Measurements from ENCODE around the gene OLFML2A. TPM values are rescaled to one million over a fixed set of nuclear protein-coding genes. Genes with fewer than 3 reads are reported as not detected.
"Not testable (repeated sequence)": the region's sequence is repeated elsewhere in the genome, so short reads cannot be mapped to it uniquely, and the experiment has no call there.

Gene OLFML2A
- polyA plus RNA-seq, 3 donors from 2014 or later = not detected

DNA sequence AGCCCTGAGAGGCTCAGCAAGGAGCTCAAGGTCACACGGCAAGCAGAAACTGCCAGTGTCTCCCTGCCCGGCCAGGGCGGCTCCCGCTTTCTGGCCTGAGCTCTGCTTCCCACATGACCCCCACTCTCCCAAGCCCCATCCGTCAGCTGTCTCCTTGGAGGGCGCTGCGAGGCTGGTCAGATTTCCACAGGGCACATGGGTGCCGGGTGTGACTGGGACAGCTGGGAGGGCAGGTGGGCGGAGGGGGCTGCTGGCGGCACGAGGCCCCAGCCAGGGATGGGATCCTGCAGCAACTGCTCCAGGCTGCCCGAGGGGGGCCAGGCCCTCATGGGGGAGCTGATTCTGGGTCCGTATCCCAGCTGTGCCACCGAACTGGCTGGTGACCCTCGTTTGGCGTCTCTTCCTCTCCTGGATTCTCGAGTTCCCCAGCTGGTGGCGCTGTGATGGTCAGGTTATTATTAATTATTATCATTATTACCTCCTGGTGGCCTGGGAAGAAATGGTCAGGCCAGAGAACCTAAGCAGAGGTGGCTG, 63.4 kb downstream of the OLFML2A start:
- Mint-ChIP-seq H3K9me3 (peaks cover 0 to 2% (median 0%) of the 10 kb centered on the region in 6 donors), H3K27me3 (ENCODE audit: low read depth in 3 of 3) (peaks cover 3 to 7% (median 5%) of the 10 kb centered on the region in 3 donors), H3K4me3 (no peak overlapping the region), H3K4me1 (no peaks in the 10 kb centered on the region), H3K36me3 (no peaks in the 10 kb centered on the region), H3K27ac (no peak overlapping the region)
- no peak for DNase-seq

DNA sequence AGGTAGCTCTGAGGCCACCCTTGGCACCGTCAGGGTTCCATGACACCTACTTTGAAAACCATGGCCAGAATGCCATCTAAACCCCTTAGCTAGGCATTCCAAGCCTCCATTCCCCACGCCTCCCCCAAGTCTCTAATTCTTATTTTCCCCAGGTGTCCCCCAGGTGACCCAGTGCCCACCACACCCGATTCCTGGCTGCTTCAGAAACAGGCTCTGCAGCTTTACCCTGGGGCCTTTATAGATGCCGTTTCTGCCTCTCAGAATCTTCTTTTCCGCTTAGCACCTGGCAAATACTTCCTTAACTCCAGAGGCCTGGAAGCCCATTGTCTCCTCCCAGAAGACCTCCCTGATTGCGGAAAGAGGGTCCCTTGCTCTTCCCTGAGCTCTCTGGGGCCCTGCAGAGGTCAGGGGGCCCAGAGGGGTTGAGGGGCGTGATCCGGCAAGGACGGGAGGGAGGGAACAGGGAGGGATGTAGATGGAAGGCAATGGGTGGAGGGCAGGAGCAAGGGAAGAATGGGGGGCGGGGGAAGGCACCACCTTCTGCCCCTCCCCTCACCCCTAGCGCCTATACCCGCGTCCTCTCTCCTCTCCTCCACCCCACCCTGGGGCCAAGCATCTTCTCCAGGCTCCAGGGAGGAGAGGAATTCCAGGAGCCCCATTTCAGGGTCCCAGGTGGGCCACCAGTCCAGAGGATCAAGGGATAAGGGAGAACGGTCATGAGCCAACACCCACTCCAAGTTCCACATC, 64.3 kb downstream of the OLFML2A start:
- H3K27ac Mint-ChIP-seq = no peak overlapping the region

DNA sequence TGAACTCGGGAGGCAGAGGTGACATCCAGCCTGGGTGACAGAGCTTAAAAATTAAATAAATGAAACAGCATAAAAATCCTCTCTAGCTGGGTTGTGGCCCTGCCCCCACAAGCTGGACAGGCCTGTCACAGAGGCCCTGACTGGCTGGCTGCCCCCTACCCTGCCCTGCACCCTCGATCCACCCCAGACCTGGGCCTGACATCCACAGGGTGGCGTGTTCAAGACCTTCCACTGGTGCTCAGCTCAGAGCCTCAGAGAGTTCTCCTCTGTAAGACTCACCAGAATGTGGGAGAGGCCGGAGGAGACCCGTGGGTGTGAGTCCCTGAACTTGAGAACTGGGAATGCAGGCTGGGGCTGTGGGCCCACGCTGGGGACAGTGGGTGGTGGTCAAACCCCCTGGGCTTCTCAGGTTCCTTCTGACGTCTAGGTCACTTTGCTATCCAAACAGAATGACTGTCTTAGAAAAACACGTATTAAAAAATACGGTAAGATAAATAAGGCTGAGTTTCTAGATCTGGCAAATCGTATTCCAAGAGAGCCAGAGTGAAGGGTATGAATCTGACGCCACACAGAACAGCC, 66.6 kb downstream of the OLFML2A start:
- peaks cover 0 to 6% (median 0%) of the 10 kb centered on the region in 3 donors for H3K27me3 Mint-ChIP-seq (ENCODE audit: low read depth in 3 of 3)
- no peaks in the 10 kb centered on the region for H3K4me1 Mint-ChIP-seq
- no peak for DNase-seq
- H3K36me3 Mint-ChIP-seq = no peaks in the 10 kb centered on the region
- no peaks in the 10 kb centered on the region for H3K9me3 Mint-ChIP-seq
- H3K27ac Mint-ChIP-seq = no peak overlapping the region
- H3K4me3 Mint-ChIP-seq = no peak overlapping the region

More for the DNA sequence above, 64.3 kb downstream of the OLFML2A start:
- H3K4me1 Mint-ChIP-seq = no peaks in the 10 kb centered on the region
- no peaks in the 10 kb centered on the region for H3K9me3 Mint-ChIP-seq
- DNase-seq = no peak
- no peak overlapping the region for H3K4me3 Mint-ChIP-seq
- H3K27me3 Mint-ChIP-seq (ENCODE audit: low read depth in 3 of 3) = peaks cover 2 to 7% (median 5%) of the 10 kb centered on the region in 3 donors
- no peaks in the 10 kb centered on the region for H3K36me3 Mint-ChIP-seq

DNA sequence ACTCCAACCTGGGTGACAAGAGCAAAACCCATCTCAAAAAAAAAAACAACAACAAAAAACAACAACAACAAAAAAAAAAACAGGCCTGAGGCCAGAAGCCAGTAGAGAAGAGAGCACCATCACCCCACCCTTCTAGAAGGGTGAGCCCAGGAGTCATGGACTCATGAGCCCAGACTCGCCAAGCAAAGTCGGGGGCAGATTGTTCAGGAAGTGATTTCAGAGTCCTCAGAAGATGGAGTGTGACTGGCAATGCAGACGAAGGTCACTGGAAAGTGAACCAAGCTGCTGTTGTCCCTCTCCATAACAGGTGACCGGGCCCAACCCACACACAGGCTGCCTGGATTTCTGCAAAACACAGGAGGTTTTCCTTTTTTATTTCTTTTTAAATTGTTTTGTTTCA, 67.4 kb downstream of the OLFML2A start:
- Mint-ChIP-seq H3K4me1 (no peaks in the 10 kb centered on the region), H3K27me3 (ENCODE audit: low read depth in 3 of 3) (peaks cover 0 to 6% (median 2%) of the 10 kb centered on the region in 3 donors), H3K9me3 (no peaks in the 10 kb centered on the region), H3K27ac (no peak overlapping the region), H3K4me3 (no peak overlapping the region), H3K36me3 (no peaks in the 10 kb centered on the region)
- DNase-seq = no peak

DNA sequence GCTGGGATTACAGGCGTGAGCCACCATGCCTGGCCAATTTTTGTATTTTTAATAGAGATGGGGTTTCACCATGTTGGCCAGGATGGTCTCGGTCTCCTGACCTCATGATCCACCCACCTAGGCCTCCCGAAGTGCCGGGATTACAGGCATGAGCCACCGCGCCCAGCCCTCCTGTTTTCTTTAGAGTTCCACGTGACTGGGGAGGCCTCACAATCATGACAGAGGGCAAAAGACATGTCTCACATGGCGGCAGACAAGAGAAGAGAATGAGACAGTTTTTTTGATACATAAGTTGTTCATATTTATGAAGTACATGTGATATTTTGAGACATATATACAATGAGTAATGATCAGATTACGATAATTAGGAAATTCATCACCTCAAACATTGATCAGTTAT, 69.5 kb downstream of the OLFML2A start:
- H3K27ac Mint-ChIP-seq; H3K36me3 Mint-ChIP-seq; H3K4me1 Mint-ChIP-seq; DNase-seq; H3K27me3 Mint-ChIP-seq (ENCODE audit: low read depth in 3 of 3); H3K9me3 Mint-ChIP-seq; H3K4me3 Mint-ChIP-seq: not testable (repeated sequence)

DNA sequence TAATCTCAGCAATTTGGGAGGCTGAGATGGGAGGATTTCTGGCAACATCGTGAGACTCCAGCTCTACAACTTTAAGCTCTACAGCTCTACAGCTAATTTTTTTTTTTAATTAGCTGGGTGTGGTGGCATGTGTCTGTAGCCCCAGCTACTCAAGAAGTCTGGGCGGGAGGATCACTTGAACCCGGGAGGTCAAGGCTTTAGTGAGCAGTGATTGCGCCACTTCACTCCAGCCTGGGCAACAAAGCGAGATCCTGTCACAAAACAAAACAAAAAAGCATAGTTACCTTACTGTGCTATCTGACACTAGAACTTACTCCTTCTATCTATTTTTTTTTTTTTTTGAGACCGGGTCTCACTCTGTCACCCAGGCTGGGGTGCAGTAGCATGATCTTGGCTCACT, 70.0 kb downstream of the OLFML2A start:
- Mint-ChIP-seq H3K27me3 (ENCODE audit: low read depth in 3 of 3) (peaks cover 0 to 3% (median 3%) of the 10 kb centered on the region in 3 donors), H3K4me3 (no peak overlapping the region), H3K4me1 (peaks cover 6 to 7% of the 10 kb centered on the region in 2 donors), H3K36me3 (no peaks in the 10 kb centered on the region), H3K9me3 (no peaks in the 10 kb centered on the region), H3K27ac (no peak overlapping the region)
- no peak for DNase-seq

DNA sequence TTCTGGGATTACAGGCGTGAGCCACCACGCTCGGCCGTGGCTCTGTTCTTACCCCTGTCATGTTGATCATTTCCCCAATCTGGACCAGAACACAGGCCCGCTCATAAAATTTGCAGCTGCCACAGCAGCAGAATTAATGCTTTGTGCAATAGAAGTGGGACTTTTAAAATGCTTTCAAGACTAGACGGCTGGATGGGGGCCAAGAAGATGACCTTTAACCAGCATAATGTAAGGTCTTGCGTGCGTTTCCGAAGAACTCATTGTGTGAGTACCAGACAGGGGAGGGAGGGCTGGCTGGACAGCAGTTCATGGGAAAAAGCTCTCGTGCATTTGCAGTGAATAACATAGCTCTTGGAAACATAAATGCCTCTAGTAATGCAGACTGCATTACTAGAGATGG, 72.9 kb downstream of the OLFML2A start:
- no peaks in the 10 kb centered on the region for H3K36me3 Mint-ChIP-seq
- peaks cover 15 to 16% of the 10 kb centered on the region in 2 donors for H3K4me1 Mint-ChIP-seq
- peaks cover 4 to 11% (median 7%) of the 10 kb centered on the region in 3 donors for H3K27me3 Mint-ChIP-seq (ENCODE audit: low read depth in 3 of 3)
- H3K27ac Mint-ChIP-seq = no peak overlapping the region
- no peak overlapping the region for H3K4me3 Mint-ChIP-seq
- DNase-seq = no peak
- no peaks in the 10 kb centered on the region for H3K9me3 Mint-ChIP-seq

DNA sequence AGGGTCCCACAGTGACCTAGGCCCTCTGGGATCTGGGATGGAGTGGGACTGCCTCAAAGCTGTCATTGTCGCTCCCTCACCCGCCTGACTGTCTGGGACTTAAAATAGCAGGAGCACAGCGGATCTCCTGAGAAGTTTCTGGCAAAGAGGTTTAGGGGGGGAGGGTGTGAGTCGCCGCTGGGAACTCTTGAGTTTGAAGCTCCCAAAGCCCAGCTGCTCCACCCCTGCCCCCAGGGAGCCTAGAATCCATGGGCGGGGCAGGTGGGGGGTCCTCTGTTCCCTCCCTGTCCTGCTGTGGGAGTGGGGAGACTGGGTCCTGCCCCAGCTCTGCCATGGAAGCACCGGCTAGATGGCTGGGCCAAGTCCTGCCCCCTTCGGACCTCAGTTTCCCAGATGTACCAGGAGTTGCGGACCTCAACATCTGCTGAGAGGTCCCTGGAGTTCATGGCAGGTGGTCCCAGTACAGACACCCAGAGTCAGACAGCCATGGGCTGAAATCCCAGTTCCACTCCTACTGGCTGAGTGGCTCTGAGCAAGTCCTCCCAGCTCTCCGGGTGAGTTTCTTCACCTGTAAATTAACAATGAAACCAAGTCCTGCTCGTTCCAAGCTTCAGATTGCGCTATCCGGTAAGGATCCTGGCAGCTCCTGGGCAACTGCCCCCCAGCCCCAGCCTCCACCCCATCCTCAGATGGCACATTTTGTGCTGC, 75.3 kb downstream of the OLFML2A start:
- H3K4me1 Mint-ChIP-seq = peaks cover 15 to 16% of the 10 kb centered on the region in 2 donors
- no peak for DNase-seq
- peak overlapping the region; percentile 69 to 81 (median 72) for H3K4me3 Mint-ChIP-seq
- H3K27ac Mint-ChIP-seq = peak overlapping the region; percentile 69 to 90 (median 83)
- H3K9me3 Mint-ChIP-seq = no peaks in the 10 kb centered on the region
- peaks cover 4 to 11% (median 7%) of the 10 kb centered on the region in 3 donors for H3K27me3 Mint-ChIP-seq (ENCODE audit: low read depth in 3 of 3)
- H3K36me3 Mint-ChIP-seq = no peaks in the 10 kb centered on the region

DNA sequence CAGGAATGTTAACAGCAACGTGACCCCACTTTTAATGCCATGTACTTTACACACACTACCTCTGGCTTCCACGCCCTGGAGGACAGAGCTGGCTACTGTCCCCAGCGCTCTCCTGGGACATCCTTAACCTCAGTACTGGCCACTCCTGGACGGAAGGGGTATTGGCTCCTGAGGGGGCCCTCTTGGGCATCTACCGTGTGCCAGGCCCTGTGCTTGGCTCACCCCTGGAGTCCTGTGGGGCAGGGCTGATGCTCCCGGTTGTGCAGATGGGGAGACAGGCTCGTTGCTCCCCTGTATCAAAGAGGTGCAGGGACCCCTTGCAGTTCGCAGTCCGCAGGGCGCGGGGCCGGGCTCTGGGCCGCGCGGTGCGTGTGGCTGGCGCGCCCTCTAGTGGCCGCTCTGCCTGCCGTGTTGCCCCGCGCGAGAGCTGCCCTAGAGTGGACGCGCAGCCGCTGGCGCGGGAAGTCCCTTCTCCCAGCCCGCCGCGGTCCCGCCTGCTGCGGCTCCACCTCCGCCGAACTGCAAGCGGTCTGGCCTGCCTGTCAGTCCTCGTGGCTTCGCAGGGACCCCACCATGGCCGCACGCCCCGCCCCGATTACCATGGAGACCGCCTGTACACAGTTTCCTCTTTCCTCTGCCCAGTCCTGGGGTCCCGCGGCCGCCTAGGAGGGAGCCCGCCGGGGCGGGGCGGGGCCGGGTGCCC, 76.0 kb downstream of the OLFML2A start, which contains the start of gene WDR38:
Gene WDR38 (plus strand): TSS at position 632 of the 703 bp plus-strand sequence. CDS start 72 bp downstream, outside the sequence.
- peak; percentile 88 to 93 (median 90) for DNase-seq
- Mint-ChIP-seq H3K36me3 (peaks cover 0 to 4% (median 0%) of the 10 kb centered on the region in 3 donors), H3K4me3 (peak within 1 kb of the TSS; percentile 69 to 81 (median 72)), H3K27ac (peak within 1 kb of the TSS; percentile 69 to 90 (median 84)), H3K9me3 (no peaks in the 10 kb centered on the region), H3K4me1 (peaks cover 15 to 16% of the 10 kb centered on the region in 2 donors), H3K27me3 (ENCODE audit: low read depth in 3 of 3) (peaks cover 4 to 11% (median 7%) of the 10 kb centered on the region in 3 donors)

DNA sequence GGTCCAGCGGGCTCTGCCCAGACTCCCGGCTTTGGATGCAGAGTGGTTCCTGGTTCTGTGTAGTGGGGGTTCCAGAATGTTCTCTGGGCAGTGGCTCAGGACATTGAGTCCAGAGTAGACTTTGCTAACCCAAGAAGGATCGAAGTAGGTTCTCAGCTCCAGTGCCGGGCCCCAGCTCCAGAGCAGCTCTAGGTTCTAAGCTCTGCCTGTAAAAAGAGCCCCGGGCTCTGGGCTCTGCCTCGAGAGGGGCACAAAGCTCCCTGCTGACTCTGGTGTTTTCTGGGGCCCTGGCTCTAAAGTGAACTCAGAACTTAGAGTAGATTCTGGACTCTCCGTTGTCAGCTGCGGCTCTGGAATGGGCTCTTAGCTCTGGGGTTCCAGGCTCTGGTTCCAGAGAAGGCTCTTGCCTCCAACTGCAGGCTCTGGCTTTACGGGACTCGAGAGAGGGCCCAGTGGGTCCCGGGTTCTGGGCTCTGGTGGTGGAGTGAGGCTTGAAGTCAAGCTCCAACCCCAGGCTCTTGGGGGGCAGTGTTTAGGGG, 76.7 kb downstream of the OLFML2A start:
- H3K27ac Mint-ChIP-seq = peak overlapping the region; percentile 69 to 90 (median 84)
- no peak for DNase-seq
- no peaks in the 10 kb centered on the region for H3K9me3 Mint-ChIP-seq
- H3K4me1 Mint-ChIP-seq = peaks cover 16 to 19% of the 10 kb centered on the region in 2 donors
- peaks cover 0 to 4% (median 0%) of the 10 kb centered on the region in 3 donors for H3K36me3 Mint-ChIP-seq
- peak overlapping the region in 1 of 5 donors; percentile 12 for H3K4me3 Mint-ChIP-seq
- peaks cover 4 to 8% (median 7%) of the 10 kb centered on the region in 3 donors for H3K27me3 Mint-ChIP-seq (ENCODE audit: low read depth in 3 of 3)

DNA sequence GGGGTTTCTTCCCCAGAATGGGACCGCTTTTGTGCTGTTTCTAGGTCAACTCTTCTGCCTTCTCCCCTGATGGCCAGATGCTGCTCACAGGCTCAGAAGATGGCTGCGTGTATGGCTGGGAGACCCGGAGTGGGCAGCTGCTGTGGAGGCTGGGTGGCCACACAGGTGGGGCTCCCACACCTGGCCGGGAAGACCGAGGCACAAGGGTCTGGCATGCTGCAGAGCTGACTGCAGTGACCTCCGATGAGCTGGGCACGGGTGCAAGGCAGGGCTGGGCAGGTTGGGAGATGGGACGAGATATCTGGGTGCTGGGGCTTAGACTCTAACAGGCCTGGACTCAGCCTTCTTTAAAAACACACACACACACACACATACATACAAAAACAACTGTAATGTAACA, 77.2 kb downstream of the OLFML2A start:
- peak overlapping the region; percentile 69 to 90 (median 84) for H3K27ac Mint-ChIP-seq
- no peak for DNase-seq
- H3K4me1 Mint-ChIP-seq = peaks cover 21 to 23% of the 10 kb centered on the region in 2 donors
- no peaks in the 10 kb centered on the region for H3K9me3 Mint-ChIP-seq
- H3K4me3 Mint-ChIP-seq = peak overlapping the region in 2 of 5 donors; percentile 15 to 16
- H3K36me3 Mint-ChIP-seq = peaks cover 0 to 4% (median 0%) of the 10 kb centered on the region in 3 donors
- H3K27me3 Mint-ChIP-seq (ENCODE audit: low read depth in 3 of 3) = peaks cover 4 to 8% (median 6%) of the 10 kb centered on the region in 3 donors

DNA sequence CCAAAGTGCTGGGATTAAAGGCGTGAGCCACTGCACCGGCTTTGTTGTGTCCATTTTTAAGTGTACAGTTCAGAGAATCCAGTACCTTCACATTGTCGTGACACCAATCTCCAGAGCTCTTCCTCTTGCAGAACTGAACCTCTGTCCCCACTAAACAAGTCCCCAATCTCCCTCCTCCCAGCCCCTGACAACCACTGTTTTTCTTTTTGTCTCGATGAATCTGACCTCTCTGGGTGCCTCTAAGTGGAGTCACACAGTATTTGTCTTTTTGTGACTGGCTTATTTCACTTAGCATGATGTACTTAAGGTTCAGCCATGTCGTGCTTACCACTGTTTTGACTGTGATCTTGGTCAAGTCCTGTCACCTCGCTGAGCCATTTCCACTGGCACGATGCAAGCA, 77.9 kb downstream of the OLFML2A start:
- H3K9me3 Mint-ChIP-seq = no peaks in the 10 kb centered on the region
- no peak overlapping the region for H3K4me3 Mint-ChIP-seq
- peaks cover 0 to 9% (median 5%) of the 10 kb centered on the region in 3 donors for H3K36me3 Mint-ChIP-seq
- H3K27me3 Mint-ChIP-seq (ENCODE audit: low read depth in 3 of 3) = peaks cover 4 to 8% (median 6%) of the 10 kb centered on the region in 3 donors
- peak overlapping the region; percentile 32 to 90 (median 82) for H3K27ac Mint-ChIP-seq
- no peak for DNase-seq
- H3K4me1 Mint-ChIP-seq = peaks cover 28 to 29% of the 10 kb centered on the region in 2 donors

DNA sequence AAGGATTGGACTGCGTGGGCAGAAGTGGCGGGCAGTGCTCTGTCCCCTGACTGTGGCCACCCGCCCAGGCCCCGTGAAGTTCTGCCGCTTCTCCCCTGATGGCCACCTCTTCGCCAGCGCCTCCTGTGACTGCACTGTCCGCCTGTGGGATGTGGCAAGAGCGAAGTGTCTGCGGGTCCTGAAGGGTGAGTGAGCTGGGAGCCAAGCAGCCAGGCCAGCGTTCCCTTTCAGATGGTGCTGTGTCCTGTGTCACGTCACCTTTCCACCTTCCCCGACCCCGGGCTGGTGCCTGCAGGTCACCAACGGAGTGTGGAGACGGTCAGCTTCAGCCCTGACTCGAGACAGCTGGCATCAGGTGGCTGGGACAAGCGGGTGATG, 78.6 kb downstream of the OLFML2A start:
- H3K27ac Mint-ChIP-seq = peak overlapping the region in 2 of 6 donors; percentile 69 to 90
- H3K27me3 Mint-ChIP-seq (ENCODE audit: low read depth in 3 of 3) = peaks cover 4 to 8% (median 6%) of the 10 kb centered on the region in 3 donors
- H3K4me1 Mint-ChIP-seq = peaks cover 35 to 36% of the 10 kb centered on the region in 2 donors
- no peaks in the 10 kb centered on the region for H3K9me3 Mint-ChIP-seq
- peaks cover 5 to 16% (median 12%) of the 10 kb centered on the region in 3 donors for H3K36me3 Mint-ChIP-seq
- DNase-seq = no peak
- H3K4me3 Mint-ChIP-seq = no peak overlapping the region
